HG02642 (cell line): ENCODE results near the gene PTGR3.
A peak's percentile ranks its signal among the peaks of the same experiment; 100 is the strongest.

ENCODE experiments used
- ATAC-seq: cut with Tn5 transposase; IDR thresholded peaks from one replicate; pipeline ENCODE4 v1.9.1; 2021; ENCODE audit warnings: mild to moderate bottlenecking; ENCODE audit not compliant: unreplicated experiment, poor library complexity

PTGR3 gene

GRCh38 chr18:75173738-75174137 is 35.2 kb downstream of the PTGR3 start:
- ATAC-seq: no peak

- ATAC-seq: peak; percentile 98
These were observed 35.9 kb downstream of the PTGR3 start for GRCh38 chr18:75173125-75173432.

GRCh38 chr18:75172299-75173124 is 36.4 kb downstream of the PTGR3 start:
- ATAC-seq: no peak

GRCh38 chr18:75170916-75171315 is 38.0 kb downstream of the PTGR3 start:
- ATAC-seq: no peak

- ATAC-seq: no peak
These were observed 38.7 kb downstream of the PTGR3 start for GRCh38 chr18:75170022-75170789.

GRCh38 chr18:75169411-75169810 is 39.5 kb downstream of the PTGR3 start:
- ATAC-seq: no peak

GRCh38 chr18:75168619-75169018 is 40.3 kb downstream of the PTGR3 start:
- ATAC-seq: no peak

GRCh38 chr18:75167759-75168618 is 41.0 kb downstream of the PTGR3 start:
- ATAC-seq: no peak

- ATAC-seq: no peak
These were observed 41.8 kb downstream of the PTGR3 start for GRCh38 chr18:75167137-75167536.

GRCh38 chr18:75165926-75166325 is 43.0 kb downstream of the PTGR3 start:
- no peak for ATAC-seq

- ATAC-seq: no peak
These were observed 44.5 kb downstream of the PTGR3 start for GRCh38 chr18:75164479-75164878.

GRCh38 chr18:75163736-75164135 is 45.2 kb downstream of the PTGR3 start:
- no peak for ATAC-seq

GRCh38 chr18:75162978-75163377 is 46.0 kb downstream of the PTGR3 start:
- no peak for ATAC-seq

GRCh38 chr18:75162467-75162866 is 46.5 kb downstream of the PTGR3 start:
- ATAC-seq: no peak

GRCh38 chr18:75161256-75162028 is 47.5 kb downstream of the PTGR3 start:
- ATAC-seq: peak; percentile 48

- no peak for ATAC-seq
These were observed 48.6 kb downstream of the PTGR3 start for GRCh38 chr18:75160364-75160763.

- no peak for ATAC-seq
These were observed 49.1 kb downstream of the PTGR3 start for GRCh38 chr18:75159646-75160356.

- no peak for ATAC-seq
These were observed 49.8 kb downstream of the PTGR3 start for GRCh38 chr18:75159238-75159518.
